HEK293 (cell line): ENCODE measurements around the gene HM13.
"Not testable (repeated sequence)": the region's sequence is repeated elsewhere in the genome, so short reads cannot be mapped to it uniquely, and the experiment has no call there.

Source experiments
- CTCF ChIA-PET: fragments of 350-600 bp; formaldehyde crosslinking; extraction: SDS; loops from one replicate; lab custom pipeline; 2021; ENCODE audit warnings: antibody characterized with exemption; lab: Yijun Ruan, JAX
- POLR2A ChIA-PET: fragments of 300-600 bp; formaldehyde crosslinking; extraction: SDS; loops from one replicate; lab custom pipeline; 2020; ENCODE audit warnings: antibody characterized with exemption, inconsistent platforms; lab: Yijun Ruan, JAX
- H3K27ac ChIP-seq: fragments of 200-500 bp; sonication (Bioruptor generic); 2 replicates; pipeline ENCODE4 v1.5.1; 2014; ENCODE audit warnings: low read depth, low read length, control low read depth, inconsistent platforms; ENCODE audit errors: extremely low read depth
- H3K36me3 ChIP-seq, 2 experiments: fragments of 200-500 bp in 1 of 2; sonication (Bioruptor generic) in 1 of 2; 1 replicate in 1 of 2; 2 replicates in 1 of 2; pipeline ENCODE4 v1.5.1; 2014 to 2017; ENCODE audit warnings: inconsistent platforms in 2 of 2, low read length in 2 of 2; ENCODE audit not compliant: control insufficient read depth in 2 of 2, insufficient read depth in 1 of 2
- H3K4me1 ChIP-seq: fragments of 200-500 bp; sonication (Bioruptor generic); 2 replicates; pipeline ENCODE4 v1.5.1; 2014; ENCODE audit warnings: mild to moderate bottlenecking, low read length, inconsistent platforms; ENCODE audit not compliant: control insufficient read depth, insufficient read depth
- H3K4me3 ChIP-seq: 2 replicates; pipeline ENCODE4 v1.5.1; 2011; ENCODE audit warnings: low read depth, mild to moderate bottlenecking, control low read depth, low read length, moderate library complexity
- H3K9me3 ChIP-seq: fragments of 200-500 bp; sonication (Bioruptor generic); 2 replicates; pipeline ENCODE4 v1.5.1; 2014; ENCODE audit warnings: low read depth, low read length, inconsistent platforms; ENCODE audit not compliant: control insufficient read depth, insufficient read depth
- BCL11A ChIP-seq: fragments of 450-650 bp; formaldehyde crosslinking; IDR thresholded peaks from 2 replicates; pipeline ENCODE4 v1.5.1; 2016; ENCODE audit warnings: low read depth, missing biosample characterization, missing genetic modification characterization
- CTCF ChIP-seq: fragments of 450-650 bp; formaldehyde crosslinking; IDR thresholded peaks from 2 replicates; pipeline ENCODE4 v1.5.1; 2016; ENCODE audit warnings: missing biosample characterization, missing genetic modification characterization
- EGR2 ChIP-seq: fragments of 450-650 bp; formaldehyde crosslinking; IDR thresholded peaks from 2 replicates; pipeline ENCODE4 v1.5.1; 2016; ENCODE audit warnings: low read depth, missing biosample characterization, missing genetic modification characterization
- GLIS1 ChIP-seq: fragments of 450-650 bp; formaldehyde crosslinking; IDR thresholded peaks from 2 replicates; pipeline ENCODE4 v1.5.1; 2016; ENCODE audit warnings: missing biosample characterization, missing genetic modification characterization
- GLIS2 ChIP-seq: fragments of 450-650 bp; formaldehyde crosslinking; IDR thresholded peaks from 2 replicates; pipeline ENCODE4 v1.5.1; 2016; ENCODE audit warnings: missing biosample characterization, missing genetic modification characterization
- KLF1 ChIP-seq: fragments of 450-650 bp; formaldehyde crosslinking; IDR thresholded peaks from 2 replicates; pipeline ENCODE4 v1.5.1; 2016; ENCODE audit warnings: missing biosample characterization, missing genetic modification characterization
- KLF17 ChIP-seq: fragments of 450-650 bp; formaldehyde crosslinking; IDR thresholded peaks from 2 replicates; pipeline ENCODE4 v1.5.1; 2016; ENCODE audit warnings: missing biosample characterization, missing genetic modification characterization
- KLF8 ChIP-seq: fragments of 450-650 bp; formaldehyde crosslinking; IDR thresholded peaks from 2 replicates; pipeline ENCODE4 v1.5.1; 2016; ENCODE audit warnings: missing biosample characterization, missing genetic modification characterization
- PRDM10 ChIP-seq: fragments of 450-650 bp; formaldehyde crosslinking; IDR thresholded peaks from 2 replicates; pipeline ENCODE4 v1.5.1; 2016; ENCODE audit warnings: missing biosample characterization, missing genetic modification characterization
- SP7 ChIP-seq: fragments of 450-650 bp; formaldehyde crosslinking; IDR thresholded peaks from 2 replicates; pipeline ENCODE4 v1.5.1; 2016; ENCODE audit warnings: missing biosample characterization, missing genetic modification characterization
- YY2 ChIP-seq: fragments of 450-650 bp; formaldehyde crosslinking; IDR thresholded peaks from 2 replicates; pipeline ENCODE4 v1.5.1; 2016; ENCODE audit warnings: missing biosample characterization, missing genetic modification characterization
- ZBTB10 ChIP-seq: fragments of 450-650 bp; formaldehyde crosslinking; IDR thresholded peaks from 2 replicates; pipeline ENCODE4 v1.5.1; 2016; ENCODE audit warnings: missing biosample characterization, missing genetic modification characterization
- ZBTB6 ChIP-seq: fragments of 450-650 bp; formaldehyde crosslinking; IDR thresholded peaks from 2 replicates; pipeline ENCODE4 v1.5.1; 2017; ENCODE audit warnings: missing biosample characterization, missing genetic modification characterization
- ZEB2 ChIP-seq: fragments of 450-650 bp; formaldehyde crosslinking; IDR thresholded peaks from 2 replicates; pipeline ENCODE4 v1.5.1; 2016; ENCODE audit warnings: missing biosample characterization, missing genetic modification characterization
- ZNF558 ChIP-seq: fragments of 450-650 bp; formaldehyde crosslinking; IDR thresholded peaks from 2 replicates; pipeline ENCODE4 v1.5.1; 2016; ENCODE audit warnings: missing biosample characterization, missing genetic modification characterization
- ZNF629 ChIP-seq: fragments of 450-650 bp; formaldehyde crosslinking; IDR thresholded peaks from 2 replicates; pipeline ENCODE4 v1.5.1; 2017; ENCODE audit warnings: missing biosample characterization, missing genetic modification characterization
- ZNF639 ChIP-seq: fragments of 450-650 bp; formaldehyde crosslinking; IDR thresholded peaks from 2 replicates; pipeline ENCODE4 v1.5.1; 2016; ENCODE audit warnings: missing biosample characterization, missing genetic modification characterization
- ZNF654 ChIP-seq: fragments of 450-650 bp; formaldehyde crosslinking; IDR thresholded peaks from 2 replicates; pipeline ENCODE4 v1.5.1; 2016; ENCODE audit warnings: low read depth, missing biosample characterization, missing genetic modification characterization
- ZNF664 ChIP-seq: fragments of 450-650 bp; formaldehyde crosslinking; IDR thresholded peaks from 2 replicates; pipeline ENCODE4 v1.5.1; 2016; ENCODE audit warnings: missing biosample characterization, missing genetic modification characterization
- ZNF785 ChIP-seq: fragments of 450-650 bp; formaldehyde crosslinking; IDR thresholded peaks from 2 replicates; pipeline ENCODE4 v1.5.1; 2016; ENCODE audit warnings: missing biosample characterization, missing genetic modification characterization
- ZSCAN30 ChIP-seq: fragments of 450-650 bp; IDR thresholded peaks from 2 replicates; pipeline ENCODE4 v1.5.1; 2018; ENCODE audit warnings: missing biosample characterization, mild to moderate bottlenecking, missing genetic modification characterization, moderate library complexity
- ZXDB ChIP-seq: fragments of 450-650 bp; formaldehyde crosslinking; IDR thresholded peaks from 2 replicates; pipeline ENCODE4 v1.5.1; 2016; ENCODE audit warnings: missing biosample characterization, missing genetic modification characterization

HM13 gene

GRCh38 chr20:31502884-31503673, 11.2 kb upstream of the HM13 start:
- H3K9me3 ChIP-seq, H3K36me3 ChIP-seq, H3K4me1 ChIP-seq, H3K4me3 ChIP-seq, H3K27ac ChIP-seq: not testable (repeated sequence)
- ChIA-PET POLR2A (interaction anchor here (0.5 to 0.9 kb wide), 4 partner anchors 10 to 43 kb away, joined by 3 to 5 read pairs (median 3); partner anchors contain the start of gene HM13), CTCF (interaction anchor here (0.6 to 4.3 kb wide), 46 partner anchors 9 to 243 kb away, joined by 3 to 123 read pairs (median 4); partner anchors contain the start of genes DEFB121, DEFB123, DEFB124 and HM13)
- TF ChIP-seq ZNF558, result peak; percentile 56; the same call in 1 of the 2 replicates
- peak; percentile 38; the same call in 1 of the 2 replicates for TF ChIP-seq YY2 (tag by site-specific recombination)
- 0 out of 2 replicates have a peak, but pooled peaks have one; percentile 25 for TF ChIP-seq ZNF664 (tag by site-specific recombination)
- peak; percentile 98 for TF ChIP-seq CTCF
- TF ChIP-seq ZBTB10 (tag by site-specific recombination), result 0 out of 2 replicates have a peak, but pooled peaks have one; percentile 25
- TF ChIP-seq ZEB2 (tag by site-specific recombination), result peak; percentile 53
- 0 out of 2 replicates have a peak, but pooled peaks have one; percentile 33 for TF ChIP-seq PRDM10 (tag by site-specific recombination)
- peak; percentile 65; the same call in 1 of the 2 replicates for TF ChIP-seq GLIS2 (tag by site-specific recombination)
- TF ChIP-seq ZXDB (tag by site-specific recombination), result 0 out of 2 replicates have a peak, but pooled peaks have one; percentile 32
- TF ChIP-seq KLF17 (tag by site-specific recombination), result peak; percentile 53; the same call in 1 of the 2 replicates
- TF ChIP-seq BCL11A (tag by site-specific recombination), result peak; percentile 19; the same call in 1 of the 2 replicates
- TF ChIP-seq ZSCAN30, result 0 out of 2 replicates have a peak, but pooled peaks have one; percentile 35
- TF ChIP-seq ZNF654 (tag by site-specific recombination), result peak; percentile 97
- TF ChIP-seq KLF1 (tag by site-specific recombination), result peak; percentile 25; the same call in 1 of the 2 replicates
- 0 out of 2 replicates have a peak, but pooled peaks have one; percentile 27 for TF ChIP-seq ZNF639 (tag by site-specific recombination)
- peak; percentile 50 for TF ChIP-seq SP7 (tag by site-specific recombination)
- peak; percentile 79; the same call in 1 of the 2 replicates for TF ChIP-seq ZNF785 (tag by site-specific recombination)
- TF ChIP-seq ZBTB6, result 0 out of 2 replicates have a peak, but pooled peaks have one; percentile 52
- TF ChIP-seq ZNF629, result peak; percentile 22; the same call in 1 of the 2 replicates
- TF ChIP-seq EGR2 (tag by site-specific recombination), result peak; percentile 88
- peak; percentile 67 for TF ChIP-seq GLIS1 (tag by site-specific recombination)
- peak; percentile 67; the same call in 1 of the 2 replicates for TF ChIP-seq KLF8 (tag by site-specific recombination)
